PC-9 (cell line): Measurements from ENCODE around the gene FOXN3. TPM values are rescaled to one million over a fixed set of nuclear protein-coding genes. Genes with fewer than 3 reads are reported as not detected.

Experiments used
- BruUV-seq: library from RNA; stranded (reverse); fragments of 400-500 nt; replicated peaks from 2 replicates; lab custom pipeline; 2021; lab: Mats Ljungman, UMichigan
- CTCF ChIA-PET: fragments of 300-600 bp; sonication (Branson Sonifier 250); formaldehyde crosslinking; loops from one replicate; lab custom pipeline; 2022; ENCODE audit warnings: antibody characterized with exemption; lab: Charles Lee
- POLR2A ChIA-PET: fragments of 300-600 bp; sonication (Branson Sonifier 250); formaldehyde crosslinking; loops from one replicate; lab custom pipeline; 2022; ENCODE audit warnings: antibody characterized with exemption; ENCODE audit not compliant: unreplicated experiment; lab: Charles Lee
- DNase-seq, 2 experiments: peaks; one replicate each; pipeline versions ENCODE4 v3.0.0 to v3.0.0-alpha.2; 2015 to 2022; ENCODE audit warnings: mixed read lengths in 1 of 2
- H2AFZ ChIP-seq: fragments of 200-600 bp; sonication (generic); 2 replicates; pipeline ENCODE4 v1.8.1; 2017; ENCODE audit warnings: antibody characterized with exemption
- H3F3A ChIP-seq: fragments of 200-600 bp; sonication (generic); 2 replicates; pipeline ENCODE4 v1.8.1; 2017; ENCODE audit warnings: antibody characterized with exemption, mild to moderate bottlenecking, low read depth; ENCODE audit not compliant: insufficient read depth
- H3K27ac ChIP-seq: fragments of 200-600 bp; sonication (generic); 2 replicates; pipeline ENCODE4 v1.6.1; 2016; ENCODE audit warnings: mixed run types
- H3K27me3 ChIP-seq: fragments of 200-600 bp; sonication (generic); 2 replicates; pipeline ENCODE4 v1.6.1; 2016; ENCODE audit warnings: low read depth, mixed run types; ENCODE audit not compliant: insufficient read depth
- H3K36me3 ChIP-seq: fragments of 200-600 bp; sonication (generic); 2 replicates; pipeline ENCODE4 v1.6.1; 2016; ENCODE audit warnings: low read depth, mixed run types
- H3K4me1 ChIP-seq: fragments of 200-600 bp; sonication (generic); replicated peaks from 2 replicates; pipeline ENCODE4 v1.6.1; 2016; ENCODE audit warnings: mixed run types; ENCODE audit not compliant: insufficient read depth
- H3K4me2 ChIP-seq: fragments of 200-600 bp; sonication (generic); 2 replicates; pipeline ENCODE4 v1.6.1; 2017; ENCODE audit warnings: mixed run types
- H3K4me3 ChIP-seq: fragments of 200-600 bp; sonication (generic); 2 replicates; pipeline ENCODE4 v1.6.1; 2016; ENCODE audit warnings: mixed run types
- H3K79me2 ChIP-seq: fragments of 200-600 bp; sonication (generic); 2 replicates; pipeline ENCODE4 v1.6.1; 2017; ENCODE audit warnings: low read depth, mixed run types
- H3K9me2 ChIP-seq: fragments of 200-600 bp; sonication (generic); 2 replicates; pipeline ENCODE4 v1.8.1; 2017; ENCODE audit warnings: mild to moderate bottlenecking; ENCODE audit not compliant: insufficient read depth
- H3K9me3 ChIP-seq: fragments of 200-600 bp; sonication (generic); 2 replicates; pipeline ENCODE4 v1.8.1; 2016; ENCODE audit warnings: low read depth; ENCODE audit not compliant: insufficient read depth
- H4K20me1 ChIP-seq: fragments of 200-600 bp; sonication (generic); 2 replicates; pipeline ENCODE4 v1.8.1; 2017; ENCODE audit not compliant: insufficient read depth
- EZH2 ChIP-seq: fragments of 200-600 bp; sonication (generic); IDR thresholded peaks from 2 replicates; pipeline ENCODE4 v1.8.0; 2017; ENCODE audit warnings: antibody characterized with exemption, low read depth
- intact Hi-C: fragments of 100-400 bp; cut with micrococcal nuclease; formaldehyde crosslinking; loops from one replicate; pipeline ENCODE4 v1.10.0; 2022; ENCODE audit not compliant: unreplicated experiment
- total RNA-seq: library from RNA; stranded (reverse); gene quantifications from 2 replicates; pipeline ENCODE4 v1.2.3, GENCODE V29; 2021
- TF ChIP-seq, protein P1 (sequence below): fragments of 200-600 bp; sonication (generic); conservative IDR thresholded peaks from 2 replicates; pipeline ENCODE4 v1.6.1; 2017; ENCODE audit warnings: mixed run types, antibody characterized with exemption, mild to moderate bottlenecking, moderate library complexity

FOXN3 gene
- total RNA-seq, 1 experiment from 2014 or later = 4.2 TPM

DNA sequence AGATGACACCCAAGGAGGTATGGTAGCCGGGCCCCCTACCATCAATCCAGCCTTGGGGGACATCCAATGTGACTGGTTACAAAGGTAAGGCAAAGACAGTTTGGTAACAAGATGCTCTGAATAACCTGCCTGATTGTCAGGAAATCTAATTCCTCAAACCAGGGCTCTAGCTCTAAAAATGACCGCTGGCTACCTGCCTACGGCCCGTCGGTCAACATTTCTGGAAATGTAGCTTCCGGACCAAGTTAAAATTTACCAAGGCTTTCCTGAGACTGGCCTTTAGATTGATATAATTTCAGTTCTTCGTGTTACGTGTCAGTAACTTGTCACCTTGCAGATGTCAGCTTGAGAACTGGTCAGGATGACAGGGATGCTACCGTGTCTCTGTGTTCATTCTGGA, 34.2 kb upstream of the FOXN3 start:
- H3F3A ChIP-seq = no peaks in the 10 kb centered on the region
- H3K4me3 ChIP-seq = no peak overlapping the region
- H4K20me1 ChIP-seq = no peaks in the 10 kb centered on the region
- ChIA-PET CTCF (no interaction called here), POLR2A (no interaction called here)
- H3K9me3 ChIP-seq = no peaks in the 10 kb centered on the region
- DNase-seq = no peak
- no peaks in the 10 kb centered on the region for H3K4me1 ChIP-seq
- no peaks in the 10 kb centered on the region for H3K36me3 ChIP-seq
- H3K9me2 ChIP-seq = no peaks in the 10 kb centered on the region
- TF ChIP-seq EZH2 = no peak
- TF ChIP-seq, protein P1, sequence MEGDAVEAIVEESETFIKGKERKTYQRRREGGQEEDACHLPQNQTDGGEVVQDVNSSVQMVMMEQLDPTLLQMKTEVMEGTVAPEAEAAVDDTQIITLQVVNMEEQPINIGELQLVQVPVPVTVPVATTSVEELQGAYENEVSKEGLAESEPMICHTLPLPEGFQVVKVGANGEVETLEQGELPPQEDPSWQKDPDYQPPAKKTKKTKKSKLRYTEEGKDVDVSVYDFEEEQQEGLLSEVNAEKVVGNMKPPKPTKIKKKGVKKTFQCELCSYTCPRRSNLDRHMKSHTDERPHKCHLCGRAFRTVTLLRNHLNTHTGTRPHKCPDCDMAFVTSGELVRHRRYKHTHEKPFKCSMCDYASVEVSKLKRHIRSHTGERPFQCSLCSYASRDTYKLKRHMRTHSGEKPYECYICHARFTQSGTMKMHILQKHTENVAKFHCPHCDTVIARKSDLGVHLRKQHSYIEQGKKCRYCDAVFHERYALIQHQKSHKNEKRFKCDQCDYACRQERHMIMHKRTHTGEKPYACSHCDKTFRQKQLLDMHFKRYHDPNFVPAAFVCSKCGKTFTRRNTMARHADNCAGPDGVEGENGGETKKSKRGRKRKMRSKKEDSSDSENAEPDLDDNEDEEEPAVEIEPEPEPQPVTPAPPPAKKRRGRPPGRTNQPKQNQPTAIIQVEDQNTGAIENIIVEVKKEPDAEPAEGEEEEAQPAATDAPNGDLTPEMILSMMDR = no peak
- intact Hi-C loops = no loop called here
- H3K79me2 ChIP-seq = no peaks in the 10 kb centered on the region
- no peak overlapping the region for H3K27ac ChIP-seq
- H2AFZ ChIP-seq = no peak overlapping the region
- peaks cover 62% of the 10 kb centered on the region for H3K27me3 ChIP-seq
- BruUV-seq = no TSS peak
- no peak overlapping the region for H3K4me2 ChIP-seq

DNA sequence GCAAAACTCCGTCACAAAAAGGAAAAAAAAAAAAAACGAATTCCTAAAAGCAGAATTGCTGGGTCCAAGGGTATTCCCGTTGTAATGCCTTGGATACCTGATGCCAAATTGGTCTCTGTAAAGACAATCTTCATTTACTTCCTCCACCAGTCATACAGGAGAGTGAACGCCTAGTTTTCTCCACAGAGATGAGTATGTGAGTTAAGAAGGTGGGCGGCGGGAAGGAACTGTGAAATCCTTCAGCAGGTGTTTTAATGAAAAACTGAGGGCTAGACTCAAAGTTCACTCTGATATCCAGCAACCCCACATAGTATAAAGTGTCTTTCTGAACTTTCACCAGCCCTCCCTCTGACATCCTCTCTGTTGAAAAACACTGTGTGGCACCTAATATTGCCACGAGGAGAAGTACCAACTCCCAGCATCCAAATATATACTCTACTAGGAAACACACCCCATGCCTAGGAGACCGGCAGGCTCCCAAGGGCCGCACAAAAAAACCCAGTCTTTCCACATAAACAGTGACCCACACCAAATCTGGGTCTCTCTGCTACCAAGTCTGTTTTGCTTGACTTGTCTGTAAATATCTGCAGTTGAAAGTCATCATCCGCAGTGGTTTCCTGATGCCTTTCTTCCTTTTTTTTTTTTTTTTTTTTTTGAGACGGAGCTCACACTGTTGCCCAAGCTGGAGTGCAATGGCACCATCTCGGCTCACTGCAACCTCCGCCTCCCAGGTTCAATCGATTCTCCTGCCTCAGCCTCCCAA, 30.3 kb upstream of the FOXN3 start:
- no peaks in the 10 kb centered on the region for H3K36me3 ChIP-seq
- H3K9me3 ChIP-seq = no peaks in the 10 kb centered on the region
- H3K27ac ChIP-seq = no peak overlapping the region
- POLR2A ChIA-PET = no interaction called here
- CTCF ChIA-PET = no interaction called here
- intact Hi-C loops = no loop called here
- no peak overlapping the region for H2AFZ ChIP-seq
- no peaks in the 10 kb centered on the region for H3F3A ChIP-seq
- H4K20me1 ChIP-seq = no peaks in the 10 kb centered on the region
- no peaks in the 10 kb centered on the region for H3K9me2 ChIP-seq
- no TSS peak for BruUV-seq
- no peaks in the 10 kb centered on the region for H3K79me2 ChIP-seq
- H3K27me3 ChIP-seq = peaks cover 25% of the 10 kb centered on the region
- no peaks in the 10 kb centered on the region for H3K4me1 ChIP-seq
- TF ChIP-seq, protein P1 = no peak
- TF ChIP-seq EZH2 = no peak
- DNase-seq = no peak
- no peak overlapping the region for H3K4me3 ChIP-seq
- no peak overlapping the region for H3K4me2 ChIP-seq

DNA sequence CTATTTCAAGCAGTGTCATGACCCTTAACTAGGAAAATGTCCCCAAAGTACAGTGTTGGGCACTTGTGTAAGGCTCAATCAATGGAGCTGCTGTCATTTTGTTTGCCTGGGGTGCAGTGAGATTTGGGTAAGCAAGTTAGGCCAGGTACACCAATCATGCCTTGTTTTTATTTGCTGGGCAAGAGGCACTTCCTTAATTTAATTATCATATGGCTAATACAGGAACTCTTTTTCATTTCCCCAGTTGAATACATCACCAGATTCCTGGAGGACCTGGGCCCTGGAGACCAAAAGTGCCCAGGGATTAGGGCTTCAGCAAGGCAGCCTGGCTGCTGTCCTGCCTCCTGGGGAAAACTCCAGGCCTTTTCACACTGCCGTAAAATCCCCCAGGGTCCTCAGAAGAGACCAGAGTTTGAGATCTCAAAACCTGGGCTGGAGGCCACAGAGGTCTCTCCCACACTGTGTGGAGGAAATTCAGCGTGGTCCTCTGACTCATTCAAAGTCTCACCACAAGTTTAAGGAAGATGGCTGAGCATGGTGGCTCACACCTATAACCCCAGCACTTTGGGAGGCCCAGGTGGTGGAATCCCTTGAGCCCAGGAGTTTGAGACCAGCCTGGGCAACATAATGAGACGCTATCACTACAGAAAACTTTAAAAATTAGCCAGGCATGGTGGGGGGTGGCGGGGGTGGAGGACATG, 28.4 kb upstream of the FOXN3 start:
- H4K20me1 ChIP-seq = no peaks in the 10 kb centered on the region
- peaks cover 22% of the 10 kb centered on the region for H3K27me3 ChIP-seq
- no peak for TF ChIP-seq EZH2
- TF ChIP-seq, protein P1 = no peak
- H3F3A ChIP-seq = no peaks in the 10 kb centered on the region
- DNase-seq = no peak
- no peaks in the 10 kb centered on the region for H3K9me3 ChIP-seq
- no peaks in the 10 kb centered on the region for H3K79me2 ChIP-seq
- no peak overlapping the region for H2AFZ ChIP-seq
- BruUV-seq = no TSS peak
- H3K4me2 ChIP-seq = no peak overlapping the region
- intact Hi-C loops = no loop called here
- CTCF ChIA-PET = no interaction called here
- H3K4me1 ChIP-seq = no peaks in the 10 kb centered on the region
- no peaks in the 10 kb centered on the region for H3K36me3 ChIP-seq
- H3K9me2 ChIP-seq = no peaks in the 10 kb centered on the region
- POLR2A ChIA-PET = no interaction called here
- no peak overlapping the region for H3K4me3 ChIP-seq
- no peak overlapping the region for H3K27ac ChIP-seq
